Measurements from ENCODE around the gene MTG2.

DNA sequence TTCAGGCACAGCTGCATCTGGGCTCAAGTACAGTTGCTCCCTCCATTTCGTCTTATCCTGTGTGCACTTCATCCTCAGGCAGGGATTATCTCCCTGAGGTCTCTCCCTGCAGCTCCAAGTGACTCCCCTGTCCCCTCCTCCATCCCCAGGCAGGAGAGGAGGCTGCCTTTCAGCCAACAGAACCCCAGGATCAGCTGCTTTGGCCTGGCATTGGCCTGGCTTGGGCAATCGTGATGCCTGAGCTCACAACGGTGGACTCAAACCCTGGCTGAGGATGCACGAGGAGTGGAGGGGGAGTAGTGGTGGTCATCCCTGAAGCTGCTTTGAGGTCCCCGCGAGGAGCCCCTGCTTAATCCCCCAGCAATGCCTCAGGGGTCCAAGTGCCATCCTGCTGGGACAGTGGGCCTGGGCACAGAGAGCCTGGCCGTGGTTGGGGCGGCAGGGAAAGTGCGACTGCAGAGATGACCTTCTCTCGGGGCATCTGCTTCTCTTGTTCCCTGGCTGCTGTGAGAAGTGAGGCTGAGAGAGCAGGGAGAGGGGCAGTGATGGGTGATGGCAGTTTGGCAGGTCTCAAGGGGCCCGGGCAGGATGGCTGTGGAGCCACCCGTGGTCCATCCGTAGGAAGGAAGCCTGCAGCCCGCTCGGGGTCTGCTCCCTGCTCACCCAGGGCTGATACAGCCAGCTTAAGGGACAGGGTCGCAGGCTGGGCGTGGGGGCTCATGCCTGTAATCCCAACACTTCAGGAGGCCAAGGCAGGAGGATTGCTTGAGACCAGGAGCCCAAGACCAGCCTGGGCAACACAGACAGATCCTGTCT, 43.2 kb downstream of the MTG2 start:
- TF ChIP-seq TAF1 (IDR thresholded peaks at IDR 0.05; ENCODE audit: low read depth) (no peak), EZH2 (IDR thresholded peaks at IDR 0.05; ENCODE audit: borderline replicate concordance, insufficient read depth, low read length, poor library complexity, severe bottlenecking) (no peak), POLR2AphosphoS5 (IDR thresholded peaks at IDR 0.05) (no peak), EP300 (conservative IDR thresholded peaks at IDR 0.05; ENCODE audit: poor library complexity, severe bottlenecking) (no peak)
- TF ChIP-seq, protein P1, sequence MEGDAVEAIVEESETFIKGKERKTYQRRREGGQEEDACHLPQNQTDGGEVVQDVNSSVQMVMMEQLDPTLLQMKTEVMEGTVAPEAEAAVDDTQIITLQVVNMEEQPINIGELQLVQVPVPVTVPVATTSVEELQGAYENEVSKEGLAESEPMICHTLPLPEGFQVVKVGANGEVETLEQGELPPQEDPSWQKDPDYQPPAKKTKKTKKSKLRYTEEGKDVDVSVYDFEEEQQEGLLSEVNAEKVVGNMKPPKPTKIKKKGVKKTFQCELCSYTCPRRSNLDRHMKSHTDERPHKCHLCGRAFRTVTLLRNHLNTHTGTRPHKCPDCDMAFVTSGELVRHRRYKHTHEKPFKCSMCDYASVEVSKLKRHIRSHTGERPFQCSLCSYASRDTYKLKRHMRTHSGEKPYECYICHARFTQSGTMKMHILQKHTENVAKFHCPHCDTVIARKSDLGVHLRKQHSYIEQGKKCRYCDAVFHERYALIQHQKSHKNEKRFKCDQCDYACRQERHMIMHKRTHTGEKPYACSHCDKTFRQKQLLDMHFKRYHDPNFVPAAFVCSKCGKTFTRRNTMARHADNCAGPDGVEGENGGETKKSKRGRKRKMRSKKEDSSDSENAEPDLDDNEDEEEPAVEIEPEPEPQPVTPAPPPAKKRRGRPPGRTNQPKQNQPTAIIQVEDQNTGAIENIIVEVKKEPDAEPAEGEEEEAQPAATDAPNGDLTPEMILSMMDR (IDR thresholded peaks at IDR 0.05; ENCODE audit: poor library complexity, severe bottlenecking), result no peak

Measured in neural cell (in vitro differentiated cells).